Stomach (tissue), 9 donors: Measurements from ENCODE around the gene CDK13. TPM values are rescaled to one million over a fixed set of nuclear protein-coding genes. Genes with fewer than 3 reads are reported as not detected.
"Not testable (repeated sequence)": the region's sequence is repeated elsewhere in the genome, so short reads cannot be mapped to it uniquely, and the experiment has no call there.

Experiments
- DNase-seq, 2 donors: peaks; one replicate each; pipeline versions ENCODE4 v3.0.0 to v3.0.0-alpha.2; 2013 to 2019
- H3K27ac ChIP-seq, 5 donors: fragments of 200-600 bp in 4 of 5; sonication (generic) in 4 of 5; one replicate each; pipeline ENCODE4 v1.5.1; 2013 to 2019; ENCODE audit warnings: mild to moderate bottlenecking in 1 of 5, moderate library complexity in 1 of 5
- H3K27me3 ChIP-seq, 3 donors: fragments of 200-600 bp; sonication (generic); one replicate each; pipeline ENCODE4 v1.5.1; 2017 to 2019; ENCODE audit warnings: mixed run types in 1 of 3
- H3K36me3 ChIP-seq, 4 donors: fragments of 200-600 bp; sonication (generic); 1 replicate in 3 of 4; 2 replicates in 1 of 4; pipeline ENCODE4 v1.5.1; 2016 to 2019
- H3K4me1 ChIP-seq, 4 donors: fragments of 200-600 bp; sonication (generic); one replicate each; pipeline ENCODE4 v1.5.1; 2016 to 2019
- H3K4me3 ChIP-seq, 4 donors: fragments of 200-600 bp; sonication (generic) in 3 of 4; one replicate each; pipeline ENCODE4 v1.5.1; 2016 to 2019; ENCODE audit warnings: mild to moderate bottlenecking in 1 of 4
- H3K9me3 ChIP-seq, 4 donors: fragments of 200-600 bp; sonication (generic); one replicate each; pipeline ENCODE4 v1.5.1; 2016 to 2019
- EP300 ChIP-seq: sonication (generic); formaldehyde crosslinking; IDR thresholded peaks from one replicate; pipeline ENCODE4 v1.6.1; 2017; ENCODE audit warnings: antibody characterized with exemption
- POLR2A ChIP-seq, 4 donors: fragments of 450-650 bp; IDR thresholded peaks; one replicate each; pipeline ENCODE4 v1.6.1; 2016; ENCODE audit warnings: antibody characterized with exemption in 4 of 4, control low read depth in 2 of 4, mild to moderate bottlenecking in 1 of 4, moderate library complexity in 1 of 4
- POLR2AphosphoS5 ChIP-seq, 3 donors: sonication (generic); formaldehyde crosslinking; IDR thresholded peaks; one replicate each; pipeline ENCODE4 v1.6.1; 2016; ENCODE audit warnings: antibody characterized with exemption in 3 of 3
- WGBS, 5 donors: extraction: QIAGEN DNeasy Blood & Tissue Kit in 3 of 5; methylation state at CpG; one replicate each; pipeline versions ENCODE4 v1.1.5 to v1.1.7; 2013 to 2018; 5-methylcytosine and 5-hydroxymethylcytosine counted together
- intact Hi-C: fragments of 100-400 bp; cut with DNase I; formaldehyde crosslinking; loops from one replicate; pipeline ENCODE4 v1.15.1; 2023; ENCODE audit warnings: low total_unique reads
- polyA plus RNA-seq, 3 donors: library from polyadenylated mRNA; stranded (reverse); fragments of 200-250 nt; gene quantifications; one replicate each; pipeline ENCODE4 v1.2.3, GENCODE V29; 2013
- total RNA-seq, 5 donors: library from RNA; depleted of rRNA; stranded (reverse); fragments of >200 nt; gene quantifications; one replicate each; pipeline versions ENCODE4 v1.1.0 to v1.2.3, GENCODE V29; 2014 to 2016
- TF ChIP-seq, protein P1 (sequence below), 7 experiments: fragments of 450-650 bp in 4 of 7; fragments of 200-600 bp in 3 of 7; sonication (generic) in 3 of 7; IDR thresholded peaks; one replicate each; pipeline ENCODE4 v1.5.1; 2016 to 2019; ENCODE audit warnings: antibody characterized with exemption in 7 of 7, control low read depth in 2 of 7, mild to moderate bottlenecking in 1 of 7
- donor health status: healthy with polysubstance abuse.
- donor health status: Bipolar disorder and iron deficiency.
- donor health status: healthy.

CDK13 gene
- total and polyA plus RNA-seq, 8 donors = 7.0 to 140 (median 66.2) TPM

DNA sequence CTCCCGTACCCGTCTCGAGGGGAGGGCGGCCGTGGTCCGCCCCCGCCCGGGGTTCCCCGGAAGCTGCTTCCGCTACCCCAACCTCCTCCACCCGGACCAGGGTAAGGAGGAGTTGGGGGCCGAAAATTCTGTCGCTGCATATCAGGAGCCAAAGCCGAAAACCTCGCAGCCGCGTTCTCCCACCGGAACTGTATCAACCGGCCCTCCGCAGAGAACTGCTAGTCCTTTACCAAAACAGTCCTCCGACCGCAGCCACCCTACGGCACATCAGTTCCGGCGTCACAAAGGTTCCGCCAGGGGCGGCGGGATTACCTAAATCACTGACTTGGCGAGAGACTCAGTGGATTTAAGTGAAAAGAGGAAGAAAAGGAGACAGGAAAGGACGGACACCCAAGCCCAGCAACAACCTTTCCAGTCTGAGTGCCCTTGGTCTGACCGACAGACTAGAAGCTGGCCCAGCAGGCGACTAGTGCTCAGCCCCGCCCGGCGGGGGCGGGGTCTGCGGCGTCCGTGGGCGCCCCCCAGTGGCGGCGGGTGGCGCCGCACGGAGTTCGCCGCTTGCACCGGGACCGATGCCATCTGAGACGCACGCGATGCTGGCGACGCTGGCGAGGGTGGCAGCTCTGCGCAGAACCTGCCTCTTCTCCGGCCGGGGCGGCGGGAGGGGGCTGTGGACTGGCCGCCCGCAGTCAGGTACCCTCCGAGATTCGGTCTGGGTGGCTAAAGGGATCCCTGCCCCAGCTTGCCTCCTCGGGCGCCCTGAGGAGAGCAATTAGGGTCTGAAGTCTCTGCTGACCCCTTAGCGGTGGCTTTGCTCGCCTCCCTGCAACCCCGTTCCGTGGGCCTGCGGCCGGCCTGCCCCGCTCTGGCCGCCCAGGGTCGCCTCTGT, 184.6 kb downstream of the CDK13 start, which contains the start of the genes MPLKIP and SUGCT:
Gene MPLKIP, minus strand, starts transcription at position 195 of the 889 bp plus-strand sequence. Its CDS starts 55 bp downstream, at position 140.
Gene SUGCT, plus strand, starts transcription at position 578 of the 889 bp plus-strand sequence.
- Histone ChIP-seq H3K9me3 (no peaks in the 10 kb centered on the region), H3K4me3 (peak within 1 kb of the TSS; percentile 89 to 95 (median 91)), H3K27ac (peak within 1 kb of the TSS; percentile 90 to 96 (median 93)), H3K4me1 (peaks cover 5 to 41% (median 26%) of the 10 kb centered on the region in 4 donors), H3K36me3 (no peaks in the 10 kb centered on the region), H3K27me3 (no peaks in the 10 kb centered on the region)
- peak; percentile 47 to 86 (median 78) for TF ChIP-seq POLR2AphosphoS5 (IDR thresholded peaks at IDR 0.05)
- TF ChIP-seq POLR2A (IDR thresholded peaks at IDR 0.05) = no peak
- TF ChIP-seq, protein P1, sequence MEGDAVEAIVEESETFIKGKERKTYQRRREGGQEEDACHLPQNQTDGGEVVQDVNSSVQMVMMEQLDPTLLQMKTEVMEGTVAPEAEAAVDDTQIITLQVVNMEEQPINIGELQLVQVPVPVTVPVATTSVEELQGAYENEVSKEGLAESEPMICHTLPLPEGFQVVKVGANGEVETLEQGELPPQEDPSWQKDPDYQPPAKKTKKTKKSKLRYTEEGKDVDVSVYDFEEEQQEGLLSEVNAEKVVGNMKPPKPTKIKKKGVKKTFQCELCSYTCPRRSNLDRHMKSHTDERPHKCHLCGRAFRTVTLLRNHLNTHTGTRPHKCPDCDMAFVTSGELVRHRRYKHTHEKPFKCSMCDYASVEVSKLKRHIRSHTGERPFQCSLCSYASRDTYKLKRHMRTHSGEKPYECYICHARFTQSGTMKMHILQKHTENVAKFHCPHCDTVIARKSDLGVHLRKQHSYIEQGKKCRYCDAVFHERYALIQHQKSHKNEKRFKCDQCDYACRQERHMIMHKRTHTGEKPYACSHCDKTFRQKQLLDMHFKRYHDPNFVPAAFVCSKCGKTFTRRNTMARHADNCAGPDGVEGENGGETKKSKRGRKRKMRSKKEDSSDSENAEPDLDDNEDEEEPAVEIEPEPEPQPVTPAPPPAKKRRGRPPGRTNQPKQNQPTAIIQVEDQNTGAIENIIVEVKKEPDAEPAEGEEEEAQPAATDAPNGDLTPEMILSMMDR (IDR thresholded peaks at IDR 0.05) = peak in 5 of 7 experiments; percentile 75 to 99 (median 98)
- no peak for TF ChIP-seq EP300
- intact Hi-C loops = loop anchor here (10.0 kb wide), 1 partner anchor 190 kb away; no protein-coding TSS in a partner anchor
- 0 to 1% (median 1%) methylated on average over 41 to 75 of the region's 75 CpGs for WGBS, 5 donors
- DNase-seq = peak; percentile 86 to 95

DNA sequence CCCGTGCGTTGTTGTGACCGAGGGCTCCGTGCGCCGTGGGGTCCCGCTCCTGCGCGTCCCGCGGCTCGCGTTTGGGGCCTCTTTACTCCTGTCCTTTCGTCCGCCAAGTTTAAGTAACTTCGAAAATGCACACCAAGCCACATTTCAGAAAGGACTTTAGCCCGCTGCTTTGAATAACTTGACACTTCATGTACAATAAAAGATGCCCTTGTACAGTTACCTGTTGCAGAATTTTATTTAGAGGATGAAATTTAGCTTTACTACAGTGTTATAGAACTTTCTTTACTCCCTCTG, 185.2 kb downstream of the CDK13 start:
- TF ChIP-seq POLR2A (IDR thresholded peaks at IDR 0.05) (no peak), EP300 (no peak), POLR2AphosphoS5 (IDR thresholded peaks at IDR 0.05) (no peak)
- TF ChIP-seq, protein P1 (IDR thresholded peaks at IDR 0.05) = no peak
- Histone ChIP-seq H3K27me3 (no peaks in the 10 kb centered on the region), H3K4me1 (peaks cover 5 to 41% (median 26%) of the 10 kb centered on the region in 4 donors), H3K9me3 (no peaks in the 10 kb centered on the region), H3K36me3 (no peaks in the 10 kb centered on the region), H3K27ac (peak overlapping the region; percentile 90 to 96 (median 93)), H3K4me3 (peak overlapping the region; percentile 89 to 95 (median 91))
- DNase-seq = no peak
- 1 to 10% (median 6%) methylated on average over 15 to 17 of the region's 17 CpGs for WGBS, 5 donors
- intact Hi-C loops = loop anchor here (10.0 kb wide), 1 partner anchor 190 kb away; no protein-coding TSS in a partner anchor

DNA sequence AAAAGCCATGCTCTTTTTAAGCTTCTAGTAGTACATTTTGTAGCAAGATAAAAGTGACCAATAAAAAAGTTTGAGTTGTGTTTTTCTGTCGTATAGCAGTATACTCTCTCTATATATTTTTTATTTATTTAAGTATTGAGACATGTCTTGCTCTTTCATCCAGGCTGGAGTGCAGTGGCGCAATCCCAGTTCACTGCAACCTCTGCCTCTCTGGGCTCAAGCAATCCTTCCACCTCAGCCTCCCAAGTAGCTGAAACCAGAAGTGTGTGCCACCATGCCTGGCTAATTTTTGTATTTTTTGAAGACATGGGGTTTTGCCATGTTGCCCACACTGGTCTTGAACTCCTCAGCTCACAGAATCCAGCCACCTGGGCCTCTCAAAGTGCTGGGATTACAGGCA, 187.5 kb downstream of the CDK13 start:
- WGBS, 5 donors = 90 to 100% (median 97%) methylated on average over 2 of the region's 2 CpGs
- TF ChIP-seq, protein P1 (IDR thresholded peaks at IDR 0.05) = no peak
- TF ChIP-seq POLR2A (IDR thresholded peaks at IDR 0.05) = no peak
- TF ChIP-seq EP300 = no peak

DNA sequence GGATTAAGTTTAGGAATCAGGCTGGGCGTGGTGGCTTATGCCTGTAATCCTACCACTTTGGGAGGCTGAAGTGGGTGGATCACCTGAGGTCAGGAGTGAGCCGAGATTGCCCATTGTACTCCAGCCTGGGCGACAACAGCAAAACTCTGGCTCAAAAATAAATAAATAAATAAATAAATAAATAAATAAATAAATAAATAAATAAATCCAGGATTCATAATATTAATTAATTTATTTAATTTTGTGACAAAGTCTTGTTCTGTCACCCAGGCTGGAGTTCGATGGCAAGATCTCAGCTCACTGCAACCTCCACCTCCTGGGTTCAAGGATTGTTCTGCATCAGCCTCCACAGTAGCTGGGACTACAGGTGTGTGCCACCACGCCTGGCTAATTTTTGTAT, 188.9 kb downstream of the CDK13 start:
- intact Hi-C loops = loop anchor here (10.0 kb wide), 1 partner anchor 194 kb away; no protein-coding TSS in a partner anchor
- no peaks in the 10 kb centered on the region for H3K36me3 ChIP-seq
- peaks cover 0 to 8% (median 2%) of the 10 kb centered on the region in 4 donors for H3K4me1 ChIP-seq
- WGBS, 5 donors = 85 to 91% (median 87%) methylated on average over 5 of the region's 5 CpGs
- H3K27ac ChIP-seq = no peak overlapping the region
- no peak for DNase-seq
- H3K4me3 ChIP-seq = no peak overlapping the region
- no peaks in the 10 kb centered on the region for H3K27me3 ChIP-seq
- TF ChIP-seq POLR2AphosphoS5 (IDR thresholded peaks at IDR 0.05) = no peak
- TF ChIP-seq EP300 = no peak
- TF ChIP-seq POLR2A (IDR thresholded peaks at IDR 0.05) = no peak
- TF ChIP-seq, protein P1 (IDR thresholded peaks at IDR 0.05) = no peak
- H3K9me3 ChIP-seq = no peaks in the 10 kb centered on the region

More for the DNA sequence above, 187.5 kb downstream of the CDK13 start:
- Histone ChIP-seq H3K4me1 (peaks cover 5 to 19% (median 13%) of the 10 kb centered on the region in 4 donors), H3K4me3 (no peak overlapping the region), H3K27ac (no peak overlapping the region), H3K9me3 (no peaks in the 10 kb centered on the region), H3K27me3 (no peaks in the 10 kb centered on the region), H3K36me3 (no peaks in the 10 kb centered on the region)
- intact Hi-C loops = loop anchor here (10.0 kb wide), 1 partner anchor 193 kb away; no protein-coding TSS in a partner anchor
- DNase-seq = no peak

DNA sequence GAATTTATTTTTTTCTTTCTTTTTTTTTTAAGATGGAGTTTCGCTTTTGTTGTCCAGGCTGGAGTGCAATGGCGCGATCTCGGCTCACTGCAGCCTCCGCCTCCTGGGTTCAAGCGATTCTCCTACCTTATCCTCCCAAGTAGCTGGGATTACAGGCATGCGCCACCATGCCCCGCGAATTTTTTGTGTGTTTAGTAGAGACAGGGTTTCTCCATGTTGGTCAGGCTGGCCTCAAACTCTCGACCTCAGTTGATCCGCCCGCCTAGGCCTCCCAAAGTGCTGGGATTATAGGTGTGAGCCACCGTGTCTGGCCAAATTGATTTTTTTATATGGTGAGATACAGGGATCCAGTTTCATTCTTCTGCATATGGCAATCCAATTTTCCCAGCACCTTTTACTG, 189.8 kb downstream of the CDK13 start:
- intact Hi-C loops = loop anchor here (10.0 kb wide), 1 partner anchor 195 kb away; no protein-coding TSS in a partner anchor
- not testable (repeated sequence) for H3K36me3 ChIP-seq, DNase-seq, H3K9me3 ChIP-seq, H3K27me3 ChIP-seq, H3K4me3 ChIP-seq, H3K4me1 ChIP-seq, H3K27ac ChIP-seq
- 93 to 98% (median 96%) methylated on average over 13 of the region's 13 CpGs for WGBS, 5 donors

DNA sequence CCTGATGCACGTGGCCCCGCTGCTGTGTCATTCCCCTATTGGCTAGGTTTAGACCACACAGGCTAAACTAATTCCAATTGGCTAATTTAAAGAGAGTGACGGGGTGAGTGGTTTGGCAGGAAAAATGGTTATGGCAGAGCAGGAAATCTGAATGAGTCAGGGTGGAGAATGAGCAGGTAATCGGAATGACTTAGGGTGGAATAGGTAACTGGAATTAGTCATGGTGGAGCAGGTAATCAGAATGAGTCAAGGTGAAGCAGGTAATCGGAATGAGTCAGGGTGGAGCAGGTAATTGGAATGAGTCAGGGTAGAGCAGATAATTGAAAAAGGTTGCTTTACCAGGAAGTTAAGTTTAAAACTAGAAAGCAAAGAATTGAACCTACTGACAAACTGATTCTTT, 191.9 kb downstream of the CDK13 start:
- H3K4me3 ChIP-seq, H3K27me3 ChIP-seq, H3K9me3 ChIP-seq, H3K4me1 ChIP-seq, H3K27ac ChIP-seq, H3K36me3 ChIP-seq, DNase-seq, intact Hi-C loops: not testable (repeated sequence)
- WGBS, 5 donors = 76 to 86% (median 78%) methylated on average over 5 of the region's 5 CpGs

DNA sequence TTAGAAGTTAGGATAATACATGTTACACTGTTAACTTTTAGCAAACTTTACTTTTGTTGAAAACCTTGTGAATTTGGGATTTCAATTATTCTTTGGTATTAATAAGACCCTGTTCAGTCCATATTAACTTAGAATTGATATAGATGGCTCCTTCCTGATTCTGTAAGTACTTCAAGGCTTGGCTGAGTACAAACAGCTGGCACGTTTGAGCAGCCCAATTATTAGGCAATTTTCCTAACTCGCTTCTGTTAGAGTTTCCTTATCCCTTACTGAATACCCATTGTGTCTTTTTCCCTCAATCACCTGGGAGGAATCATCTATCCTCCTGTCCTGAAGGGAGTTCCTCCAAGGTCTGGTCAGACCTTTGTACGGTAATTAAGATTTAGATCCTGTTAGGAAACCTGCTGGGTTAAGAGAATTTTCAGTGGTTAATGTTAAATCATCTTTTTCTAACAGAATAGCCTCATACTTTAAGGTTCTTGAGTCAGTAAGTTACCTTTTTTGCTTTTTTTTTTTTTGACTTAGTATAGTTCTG, 195.6 kb downstream of the CDK13 start:
- DNase-seq, intact Hi-C loops, H3K4me1 ChIP-seq, H3K36me3 ChIP-seq, H3K27me3 ChIP-seq, H3K9me3 ChIP-seq, H3K4me3 ChIP-seq, H3K27ac ChIP-seq: not testable (repeated sequence)
- WGBS, 5 donors = 74 to 85% (median 83%) methylated on average over 3 of the region's 3 CpGs
